SK-N-SH (cell line): Measurements from ENCODE around the gene RABGAP1L. TPM values are rescaled to one million over a fixed set of nuclear protein-coding genes. Genes with fewer than 3 reads are reported as not detected.

Experiments used
- CTCF ChIA-PET: fragments of 300-600, 350-600 bp; formaldehyde crosslinking; extraction: SDS; loops from one replicate; lab custom pipeline; 2021; lab: Yijun Ruan, JAX
- POLR2A ChIA-PET: fragments of 350-600 bp; sonication (Branson Sonifier 250); formaldehyde crosslinking; extraction: SDS; loops from one replicate; lab custom pipeline; 2020; ENCODE audit warnings: antibody characterized with exemption, inconsistent platforms; lab: Yijun Ruan, JAX
- DNase-seq: peaks from one replicate; pipeline ENCODE4 v3.0.0; 2012
- H2AFZ ChIP-seq: fragments of 200-600 bp; sonication (generic); 2 replicates; pipeline ENCODE4 v1.8.1; 2016; ENCODE audit warnings: antibody characterized with exemption, mild to moderate bottlenecking, low read depth
- H3F3A ChIP-seq: fragments of 200-600 bp; sonication (generic); replicated peaks from 2 replicates; pipeline ENCODE3; 2016; ENCODE audit warnings: antibody characterized with exemption, mild to moderate bottlenecking; ENCODE audit not compliant: insufficient read depth
- H3K27ac ChIP-seq, 2 experiments: fragments of 200-500 bp in 1 of 2; fragments of 200-600 bp in 1 of 2; sonication (Bioruptor generic) in 1 of 2; sonication (generic), shearing (Covaris generic) in 1 of 2; 2 replicates each; pipeline versions ENCODE4 v1.5.1 to v1.6.1; 2014 to 2016; ENCODE audit warnings: low read depth in 2 of 2, inconsistent platforms in 1 of 2, low read length in 1 of 2, mild to moderate bottlenecking in 1 of 2, mixed read lengths in 1 of 2
- H3K27me3 ChIP-seq: fragments of 200-600 bp; sonication (generic), shearing (Covaris generic); 2 replicates; pipeline ENCODE4 v1.6.1; 2016; ENCODE audit warnings: mixed run types; ENCODE audit not compliant: insufficient read depth
- H3K36me3 ChIP-seq, 2 experiments: fragments of 200-500 bp in 1 of 2; fragments of 200-600 bp in 1 of 2; sonication (Bioruptor generic) in 1 of 2; sonication (generic) in 1 of 2; replicated peaks in 1 of 2; 2 replicates each; pipeline versions ENCODE3 to v1.5.1; 2014 to 2016; ENCODE audit warnings: low read length in 1 of 2, mild to moderate bottlenecking in 1 of 2; ENCODE audit not compliant: insufficient read depth in 2 of 2, control insufficient read depth in 1 of 2
- H3K4me1 ChIP-seq, 2 experiments: fragments of 200-500 bp in 1 of 2; fragments of 200-600 bp in 1 of 2; sonication (Bioruptor generic) in 1 of 2; sonication (generic), shearing (Covaris generic) in 1 of 2; 2 replicates each; pipeline versions ENCODE4 v1.5.1 to v1.6.1; 2014 to 2016; ENCODE audit warnings: low read depth in 1 of 2, low read length in 1 of 2, mixed run types in 1 of 2; ENCODE audit not compliant: insufficient read depth in 2 of 2, control insufficient read depth in 1 of 2
- H3K4me2 ChIP-seq: fragments of 200-600 bp; sonication (generic), shearing (Covaris generic); 2 replicates; pipeline ENCODE4 v1.6.1; 2017; ENCODE audit warnings: mixed run types
- H3K4me3 ChIP-seq, 2 experiments: fragments of 200-500 bp in 1 of 2; fragments of 200-600 bp in 1 of 2; sonication (Bioruptor generic) in 1 of 2; sonication (generic), shearing (Covaris generic) in 1 of 2; 2 replicates each; pipeline versions ENCODE4 v1.5.1 to v1.8.1; 2014 to 2016; ENCODE audit warnings: low read depth in 2 of 2, inconsistent platforms in 1 of 2, low read length in 1 of 2, mild to moderate bottlenecking in 1 of 2, mixed read lengths in 1 of 2, moderate library complexity in 1 of 2
- H3K79me2 ChIP-seq: fragments of 200-600 bp; sonication (generic); 2 replicates; pipeline ENCODE4 v1.8.1; 2017; ENCODE audit warnings: mild to moderate bottlenecking; ENCODE audit not compliant: insufficient read depth
- H3K9ac ChIP-seq: fragments of 200-600 bp; sonication (generic); 2 replicates; pipeline ENCODE4 v1.6.1; 2017; ENCODE audit warnings: mixed run types
- H3K9me2 ChIP-seq: fragments of 200-600 bp; sonication (generic); 2 replicates; pipeline ENCODE4 v1.6.1; 2017; ENCODE audit warnings: mixed run types
- H3K9me3 ChIP-seq: fragments of 200-600 bp; sonication (generic); 2 replicates; pipeline ENCODE4 v1.6.1; 2017; ENCODE audit warnings: mixed run types, mild to moderate bottlenecking, moderate library complexity
- H4K20me1 ChIP-seq: fragments of 200-600 bp; sonication (generic); 2 replicates; pipeline ENCODE4 v1.6.1; 2017; ENCODE audit warnings: mild to moderate bottlenecking, mixed run types; ENCODE audit not compliant: insufficient read depth
- CHD2 ChIP-seq: fragments of 150-350 bp; IDR thresholded peaks from 2 replicates; pipeline ENCODE4 v1.6.1; 2018; ENCODE audit warnings: low read length; ENCODE audit not compliant: partially characterized antibody
- EZH2phosphoT487 ChIP-seq: fragments of 200-600 bp; sonication (generic); IDR thresholded peaks from 2 replicates; pipeline ENCODE4 v1.6.1; 2017; ENCODE audit warnings: low read depth, mixed run types, mild to moderate bottlenecking, antibody characterized with exemption, moderate library complexity, borderline replicate concordance
- FOXJ3 ChIP-seq: sonication (generic); formaldehyde crosslinking; IDR thresholded peaks from 2 replicates; pipeline ENCODE4 v1.5.1; 2020; ENCODE audit warnings: mild to moderate bottlenecking, missing genetic modification reagents
- FOXM1 ChIP-seq: IDR thresholded peaks from 2 replicates; pipeline ENCODE4 v1.4.0; 2012; ENCODE audit warnings: low read depth, mild to moderate bottlenecking
- GABPA ChIP-seq: IDR thresholded peaks from 2 replicates; pipeline ENCODE4 v1.4.0; 2012; ENCODE audit warnings: low read depth, mild to moderate bottlenecking
- JUND ChIP-seq: IDR thresholded peaks from 2 replicates; pipeline ENCODE4 v1.4.0; 2012
- MEF2A ChIP-seq: IDR thresholded peaks from 2 replicates; pipeline ENCODE4 v1.4.0; 2012; ENCODE audit warnings: low read depth, borderline replicate concordance
- MXI1 ChIP-seq: IDR thresholded peaks from 2 replicates; pipeline ENCODE4 v1.6.1; 2012; ENCODE audit warnings: mild to moderate bottlenecking, low read depth, low read length, improper control_type of control experiment
- NFIC ChIP-seq: IDR thresholded peaks from 2 replicates; pipeline ENCODE4 v1.4.0; 2012; ENCODE audit warnings: borderline replicate concordance
- NRF1 ChIP-seq: IDR thresholded peaks from 2 replicates; pipeline ENCODE4 v1.6.1; 2012; ENCODE audit warnings: low read depth, mild to moderate bottlenecking, low read length
- POLR2AphosphoS5 ChIP-seq: IDR thresholded peaks from 2 replicates; pipeline ENCODE4 v1.6.1; 2012; ENCODE audit warnings: low read depth, low read length
- RCOR1 ChIP-seq: fragments of 150-350 bp; IDR thresholded peaks from 2 replicates; pipeline ENCODE4 v1.6.1; 2017; ENCODE audit warnings: antibody characterized with exemption, low read length
- RXRA ChIP-seq: IDR thresholded peaks from 2 replicates; pipeline ENCODE4 v1.4.0; 2012; ENCODE audit warnings: low read depth, mild to moderate bottlenecking, borderline replicate concordance
- SMC3 ChIP-seq: IDR thresholded peaks from 2 replicates; pipeline ENCODE4 v1.6.1; 2012; ENCODE audit warnings: low read depth, low read length, improper control_type of control experiment
- TCF12 ChIP-seq: IDR thresholded peaks from 2 replicates; pipeline ENCODE4 v1.4.0; 2012
- TEAD4 ChIP-seq: IDR thresholded peaks from 2 replicates; pipeline ENCODE4 v1.4.0; 2012; ENCODE audit warnings: mild to moderate bottlenecking, borderline replicate concordance; ENCODE audit not compliant: insufficient read depth
- WGBS: methylation state at CpG from one replicate; pipeline ENCODE4 v1.1.6; 2017; ENCODE audit warnings: low lambda C conversion rate; 5-methylcytosine and 5-hydroxymethylcytosine counted together
- polyA plus RNA-seq, 3 experiments: library from polyadenylated mRNA; depleted of rRNA; stranded (reverse); fragments of >200 nt; gene quantifications; 2 replicates each; pipeline ENCODE4 v1.2.3, GENCODE V29; 2012
- TF ChIP-seq, protein P1 (sequence below): IDR thresholded peaks from 2 replicates; pipeline ENCODE4 v1.6.1; 2012; ENCODE audit warnings: mild to moderate bottlenecking, low read depth, low read length, moderate library complexity
- TF ChIP-seq, protein P2 (sequence below): IDR thresholded peaks from 2 replicates; pipeline ENCODE4 v1.4.0; 2012; ENCODE audit warnings: low read depth
- TF ChIP-seq, protein P3 (sequence below): IDR thresholded peaks from 2 replicates; pipeline ENCODE4; 2012
- TF ChIP-seq, protein P4 (sequence below): fragments of 200-600 bp; sonication (generic); IDR thresholded peaks from 2 replicates; pipeline ENCODE4 v1.6.1; 2017; ENCODE audit warnings: antibody characterized with exemption, mild to moderate bottlenecking, moderate library complexity

RABGAP1L gene
- polyA plus RNA-seq, 1 of the 3 experiments (the other 2 are of a cell fraction): 7.2 TPM

DNA sequence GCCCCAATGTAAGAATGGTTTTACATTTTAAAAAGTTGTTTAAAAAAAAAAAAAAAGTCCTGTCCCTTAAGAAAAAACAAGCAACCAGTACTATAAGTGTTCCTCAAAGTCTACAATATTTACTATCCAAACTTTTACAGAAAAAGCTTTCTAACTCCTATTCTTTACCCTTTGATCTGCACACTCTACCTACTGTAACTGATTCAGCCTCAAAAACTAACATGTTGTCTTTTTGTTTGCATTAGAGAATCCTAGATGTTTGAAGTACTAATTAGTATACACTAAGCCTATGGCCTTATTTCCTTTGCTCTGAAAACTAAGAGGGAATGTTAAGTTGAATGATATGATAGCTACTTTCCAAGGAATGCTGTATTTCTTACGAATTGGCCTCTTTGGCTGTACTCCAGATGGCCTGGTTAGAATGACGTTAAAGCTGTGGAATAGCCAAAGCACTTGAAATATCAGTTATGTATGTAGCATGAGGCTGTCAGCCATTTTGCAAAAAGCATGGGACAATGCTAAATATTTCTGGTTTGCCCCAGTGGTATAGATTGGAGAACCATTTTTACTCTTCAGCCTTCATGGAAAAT, 523.2 kb downstream of the RABGAP1L start:
- Histone ChIP-seq H3K27me3 (no peaks in the 10 kb centered on the region), H3K9me2 (no peaks in the 10 kb centered on the region), H3K9ac (no peak overlapping the region), H2AFZ (no peak overlapping the region), H3K4me3 (no peak overlapping the region)
- no peak for DNase-seq
- TF ChIP-seq, protein P1, sequence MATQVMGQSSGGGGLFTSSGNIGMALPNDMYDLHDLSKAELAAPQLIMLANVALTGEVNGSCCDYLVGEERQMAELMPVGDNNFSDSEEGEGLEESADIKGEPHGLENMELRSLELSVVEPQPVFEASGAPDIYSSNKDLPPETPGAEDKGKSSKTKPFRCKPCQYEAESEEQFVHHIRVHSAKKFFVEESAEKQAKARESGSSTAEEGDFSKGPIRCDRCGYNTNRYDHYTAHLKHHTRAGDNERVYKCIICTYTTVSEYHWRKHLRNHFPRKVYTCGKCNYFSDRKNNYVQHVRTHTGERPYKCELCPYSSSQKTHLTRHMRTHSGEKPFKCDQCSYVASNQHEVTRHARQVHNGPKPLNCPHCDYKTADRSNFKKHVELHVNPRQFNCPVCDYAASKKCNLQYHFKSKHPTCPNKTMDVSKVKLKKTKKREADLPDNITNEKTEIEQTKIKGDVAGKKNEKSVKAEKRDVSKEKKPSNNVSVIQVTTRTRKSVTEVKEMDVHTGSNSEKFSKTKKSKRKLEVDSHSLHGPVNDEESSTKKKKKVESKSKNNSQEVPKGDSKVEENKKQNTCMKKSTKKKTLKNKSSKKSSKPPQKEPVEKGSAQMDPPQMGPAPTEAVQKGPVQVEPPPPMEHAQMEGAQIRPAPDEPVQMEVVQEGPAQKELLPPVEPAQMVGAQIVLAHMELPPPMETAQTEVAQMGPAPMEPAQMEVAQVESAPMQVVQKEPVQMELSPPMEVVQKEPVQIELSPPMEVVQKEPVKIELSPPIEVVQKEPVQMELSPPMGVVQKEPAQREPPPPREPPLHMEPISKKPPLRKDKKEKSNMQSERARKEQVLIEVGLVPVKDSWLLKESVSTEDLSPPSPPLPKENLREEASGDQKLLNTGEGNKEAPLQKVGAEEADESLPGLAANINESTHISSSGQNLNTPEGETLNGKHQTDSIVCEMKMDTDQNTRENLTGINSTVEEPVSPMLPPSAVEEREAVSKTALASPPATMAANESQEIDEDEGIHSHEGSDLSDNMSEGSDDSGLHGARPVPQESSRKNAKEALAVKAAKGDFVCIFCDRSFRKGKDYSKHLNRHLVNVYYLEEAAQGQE: no peak
- TF ChIP-seq MEF2A (no peak), TEAD4 (no peak), FOXJ3 (CRISPR knock-in tag) (no peak), GABPA (no peak), CHD2 (no peak), RCOR1 (no peak), JUND (no peak), SMC3 (no peak), TCF12 (no peak), RXRA (no peak), EZH2phosphoT487 (no peak), NRF1 (no peak), POLR2AphosphoS5 (no peak), FOXM1 (no peak), NFIC (no peak), MXI1 (no peak)
- TF ChIP-seq, protein P2, sequence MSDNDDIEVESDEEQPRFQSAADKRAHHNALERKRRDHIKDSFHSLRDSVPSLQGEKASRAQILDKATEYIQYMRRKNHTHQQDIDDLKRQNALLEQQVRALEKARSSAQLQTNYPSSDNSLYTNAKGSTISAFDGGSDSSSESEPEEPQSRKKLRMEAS: no peak
- TF ChIP-seq, protein P3, sequence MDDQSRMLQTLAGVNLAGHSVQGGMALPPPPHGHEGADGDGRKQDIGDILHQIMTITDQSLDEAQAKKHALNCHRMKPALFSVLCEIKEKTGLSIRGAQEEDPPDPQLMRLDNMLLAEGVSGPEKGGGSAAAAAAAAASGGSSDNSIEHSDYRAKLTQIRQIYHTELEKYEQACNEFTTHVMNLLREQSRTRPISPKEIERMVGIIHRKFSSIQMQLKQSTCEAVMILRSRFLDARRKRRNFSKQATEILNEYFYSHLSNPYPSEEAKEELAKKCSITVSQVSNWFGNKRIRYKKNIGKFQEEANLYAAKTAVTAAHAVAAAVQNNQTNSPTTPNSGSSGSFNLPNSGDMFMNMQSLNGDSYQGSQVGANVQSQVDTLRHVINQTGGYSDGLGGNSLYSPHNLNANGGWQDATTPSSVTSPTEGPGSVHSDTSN: no peak
- TF ChIP-seq, protein P4, sequence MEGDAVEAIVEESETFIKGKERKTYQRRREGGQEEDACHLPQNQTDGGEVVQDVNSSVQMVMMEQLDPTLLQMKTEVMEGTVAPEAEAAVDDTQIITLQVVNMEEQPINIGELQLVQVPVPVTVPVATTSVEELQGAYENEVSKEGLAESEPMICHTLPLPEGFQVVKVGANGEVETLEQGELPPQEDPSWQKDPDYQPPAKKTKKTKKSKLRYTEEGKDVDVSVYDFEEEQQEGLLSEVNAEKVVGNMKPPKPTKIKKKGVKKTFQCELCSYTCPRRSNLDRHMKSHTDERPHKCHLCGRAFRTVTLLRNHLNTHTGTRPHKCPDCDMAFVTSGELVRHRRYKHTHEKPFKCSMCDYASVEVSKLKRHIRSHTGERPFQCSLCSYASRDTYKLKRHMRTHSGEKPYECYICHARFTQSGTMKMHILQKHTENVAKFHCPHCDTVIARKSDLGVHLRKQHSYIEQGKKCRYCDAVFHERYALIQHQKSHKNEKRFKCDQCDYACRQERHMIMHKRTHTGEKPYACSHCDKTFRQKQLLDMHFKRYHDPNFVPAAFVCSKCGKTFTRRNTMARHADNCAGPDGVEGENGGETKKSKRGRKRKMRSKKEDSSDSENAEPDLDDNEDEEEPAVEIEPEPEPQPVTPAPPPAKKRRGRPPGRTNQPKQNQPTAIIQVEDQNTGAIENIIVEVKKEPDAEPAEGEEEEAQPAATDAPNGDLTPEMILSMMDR: no peak
- TF ChIP-seq, all 33 proteins: peak for 0
- peak overlapping the region in 1 of 2 experiments; percentile 13; a peak in 1 of 4 replicates for H3K27ac ChIP-seq
- WGBS: 82% methylated on average over 2 of the region's 2 CpGs
- no peaks in the 10 kb centered on the region for H4K20me1 ChIP-seq
- H3K4me2 ChIP-seq: no peak overlapping the region
- H3K36me3 ChIP-seq: no peaks in the 10 kb centered on the region
- ChIA-PET POLR2A (no interaction called here), CTCF (no interaction called here)
- no peaks in the 10 kb centered on the region for H3K79me2 ChIP-seq
- no peaks in the 10 kb centered on the region for H3K4me1 ChIP-seq
- H3F3A ChIP-seq: no peaks in the 10 kb centered on the region
- H3K9me3 ChIP-seq: no peaks in the 10 kb centered on the region
